22Rv1 (cell line): ENCODE results near the gene ADGRE2.

Source experiments
- H3K27ac ChIP-seq: fragments of 450-650 bp; 2 replicates; pipeline ENCODE4 v1.5.1; 2017
- ZFX ChIP-seq: fragments of 450-650 bp; IDR thresholded peaks from 2 replicates; pipeline ENCODE4 v1.6.1; 2017; ENCODE audit warnings: antibody characterized with exemption, borderline replicate concordance
- TF ChIP-seq, protein P1 (sequence below): fragments of 450-650 bp; IDR thresholded peaks from 2 replicates; pipeline ENCODE4 v1.5.1; 2017; ENCODE audit warnings: mild to moderate bottlenecking

Gene ADGRE2

DNA sequence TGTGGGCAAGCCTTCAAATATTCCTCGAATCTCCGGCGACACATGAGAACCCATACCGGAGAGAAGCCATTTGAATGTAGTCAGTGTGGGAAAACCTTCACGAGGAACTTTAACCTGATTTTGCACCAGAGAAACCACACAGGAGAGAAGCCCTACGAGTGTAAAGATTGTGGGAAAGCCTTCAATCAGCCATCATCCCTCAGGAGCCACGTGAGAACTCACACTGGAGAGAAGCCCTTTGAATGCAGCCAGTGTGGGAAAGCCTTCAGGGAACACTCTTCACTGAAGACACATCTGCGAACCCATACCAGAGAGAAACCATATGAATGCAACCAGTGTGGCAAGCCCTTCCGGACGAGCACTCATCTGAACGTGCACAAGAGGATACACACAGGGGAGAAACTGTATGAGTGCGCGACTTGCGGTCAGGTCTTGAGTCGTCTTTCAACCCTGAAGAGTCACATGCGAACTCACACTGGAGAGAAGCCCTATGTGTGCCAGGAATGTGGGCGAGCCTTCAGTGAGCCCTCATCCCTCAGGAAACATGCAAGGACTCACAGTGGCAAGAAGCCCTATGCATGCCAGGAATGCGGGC lies 59.7 kb downstream of the ADGRE2 start:
- TF ChIP-seq, protein P1, sequence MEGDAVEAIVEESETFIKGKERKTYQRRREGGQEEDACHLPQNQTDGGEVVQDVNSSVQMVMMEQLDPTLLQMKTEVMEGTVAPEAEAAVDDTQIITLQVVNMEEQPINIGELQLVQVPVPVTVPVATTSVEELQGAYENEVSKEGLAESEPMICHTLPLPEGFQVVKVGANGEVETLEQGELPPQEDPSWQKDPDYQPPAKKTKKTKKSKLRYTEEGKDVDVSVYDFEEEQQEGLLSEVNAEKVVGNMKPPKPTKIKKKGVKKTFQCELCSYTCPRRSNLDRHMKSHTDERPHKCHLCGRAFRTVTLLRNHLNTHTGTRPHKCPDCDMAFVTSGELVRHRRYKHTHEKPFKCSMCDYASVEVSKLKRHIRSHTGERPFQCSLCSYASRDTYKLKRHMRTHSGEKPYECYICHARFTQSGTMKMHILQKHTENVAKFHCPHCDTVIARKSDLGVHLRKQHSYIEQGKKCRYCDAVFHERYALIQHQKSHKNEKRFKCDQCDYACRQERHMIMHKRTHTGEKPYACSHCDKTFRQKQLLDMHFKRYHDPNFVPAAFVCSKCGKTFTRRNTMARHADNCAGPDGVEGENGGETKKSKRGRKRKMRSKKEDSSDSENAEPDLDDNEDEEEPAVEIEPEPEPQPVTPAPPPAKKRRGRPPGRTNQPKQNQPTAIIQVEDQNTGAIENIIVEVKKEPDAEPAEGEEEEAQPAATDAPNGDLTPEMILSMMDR, result no peak
- TF ChIP-seq ZFX, result no peak

DNA sequence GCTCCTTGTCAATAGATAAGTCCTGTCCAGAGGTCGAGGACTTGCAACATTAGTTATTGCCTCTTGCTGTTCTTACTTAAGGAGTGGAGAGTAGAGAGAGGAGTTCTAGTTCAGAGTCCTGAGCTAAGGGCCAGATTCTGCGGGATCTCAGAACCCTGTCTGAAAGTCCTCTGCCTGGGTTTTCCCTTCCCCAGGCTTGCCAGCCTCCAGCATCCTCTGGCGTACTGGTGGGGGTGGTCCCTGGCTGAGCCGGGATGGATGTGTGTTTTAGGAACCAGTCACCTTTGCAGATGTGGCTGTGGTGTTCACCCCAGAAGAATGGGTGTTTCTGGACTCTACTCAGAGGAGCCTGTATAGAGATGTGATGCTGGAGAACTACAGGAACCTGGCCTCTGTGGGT lies 62.5 kb downstream of the ADGRE2 start:
- TF ChIP-seq, protein P1, result no peak
- no peak for TF ChIP-seq ZFX
- H3K27ac ChIP-seq, result no peak overlapping the region

More for the DNA sequence above, 59.7 kb downstream of the ADGRE2 start:
- H3K27ac ChIP-seq, result no peak overlapping the region

DNA sequence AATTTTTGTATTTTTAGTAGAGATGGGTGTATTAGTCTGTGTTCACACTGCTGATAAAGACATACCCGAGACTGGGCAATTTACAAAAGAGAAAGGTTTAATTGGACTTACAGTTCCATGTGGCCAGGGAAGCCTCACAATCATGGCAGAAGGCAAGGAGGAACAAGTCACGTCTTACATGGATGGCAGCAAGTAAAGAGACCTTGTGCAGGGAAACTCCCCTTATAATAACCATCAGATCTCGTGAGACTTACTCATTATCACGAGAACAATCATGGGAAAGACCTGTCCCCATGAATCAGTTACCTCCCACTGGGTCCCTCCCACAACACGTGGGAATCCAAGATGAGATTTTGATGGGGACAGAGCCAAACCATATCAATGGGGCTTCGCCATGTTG lies 73.9 kb downstream of the ADGRE2 start:
- TF ChIP-seq, protein P1, result no peak
- no peak for TF ChIP-seq ZFX
- no peak overlapping the region for H3K27ac ChIP-seq

DNA sequence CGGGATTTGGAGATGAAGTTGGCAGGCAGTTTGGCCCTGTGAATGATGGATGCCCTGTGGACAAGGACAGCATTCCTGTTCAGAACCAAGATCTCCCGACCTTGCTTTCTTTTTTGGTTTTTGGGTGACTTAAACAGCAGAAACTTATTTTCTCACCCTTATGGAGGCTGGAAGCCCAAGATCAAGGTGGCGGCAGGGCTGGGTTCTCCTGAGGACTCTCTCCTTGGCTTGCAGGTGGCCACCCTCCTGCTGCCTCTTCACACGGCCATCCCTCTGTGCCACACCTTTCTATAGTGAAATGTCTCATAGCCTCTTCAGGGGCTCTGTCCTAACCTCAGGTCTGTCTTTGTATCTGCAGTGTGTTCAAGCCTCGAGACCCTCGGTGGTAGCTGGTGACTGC lies 74.5 kb downstream of the ADGRE2 start:
- no peak overlapping the region for H3K27ac ChIP-seq
- no peak for TF ChIP-seq ZFX
- TF ChIP-seq, protein P1, result no peak

DNA sequence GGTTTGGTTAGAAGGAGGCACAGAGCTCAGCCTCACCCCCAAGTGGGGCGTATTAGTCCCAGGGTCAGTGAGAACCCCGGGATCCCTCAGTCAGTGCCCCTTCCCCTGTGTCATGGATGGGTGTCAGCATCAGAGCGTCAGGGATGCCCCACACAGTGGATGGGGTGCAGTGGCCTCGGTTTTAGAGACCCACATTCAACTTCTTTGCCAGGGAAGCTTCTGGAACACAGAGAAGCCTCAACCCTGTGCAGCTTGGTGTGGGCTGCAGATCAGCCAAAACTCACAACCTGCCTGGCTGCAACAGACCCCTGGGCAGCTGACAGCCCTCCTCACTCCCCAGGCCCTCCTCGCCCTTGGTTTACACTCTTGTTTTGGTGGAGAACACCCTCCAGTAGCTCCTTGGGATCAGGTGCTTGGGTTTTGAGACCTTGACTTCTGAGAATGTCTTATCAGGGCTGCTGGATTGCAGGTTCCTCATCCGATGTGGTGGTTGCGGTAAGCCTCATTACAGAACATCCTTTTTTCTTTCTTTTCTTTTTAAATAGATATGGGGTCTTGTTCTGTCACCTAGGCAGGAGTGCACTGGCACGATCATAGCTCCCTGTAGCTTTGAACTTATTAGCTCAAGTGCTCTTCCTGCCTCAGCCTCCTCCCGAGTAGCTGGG lies 77.5 kb downstream of the ADGRE2 start:
- no peak overlapping the region for H3K27ac ChIP-seq
- TF ChIP-seq, protein P1, result no peak

DNA sequence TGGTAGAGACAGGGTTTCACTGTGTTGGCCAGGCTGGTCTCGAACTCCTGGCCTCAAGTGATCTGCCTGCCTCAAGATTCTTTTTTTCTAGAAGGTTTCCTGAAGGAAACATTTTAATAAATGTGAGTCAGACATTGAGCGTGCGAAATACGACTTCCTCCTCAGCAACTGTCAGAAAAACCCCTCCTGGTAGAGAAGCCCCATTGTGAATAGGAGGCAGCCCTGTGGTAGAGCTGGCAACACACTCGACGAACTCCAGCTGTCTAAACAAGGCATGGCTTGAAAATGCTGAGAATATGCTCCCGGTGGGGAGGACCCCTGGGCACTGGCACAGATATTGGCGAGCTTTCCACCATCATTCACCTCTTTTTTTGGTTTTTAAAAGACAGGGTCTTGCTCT lies 78.7 kb downstream of the ADGRE2 start:
- TF ChIP-seq, protein P1, result no peak
- no peak for TF ChIP-seq ZFX

DNA sequence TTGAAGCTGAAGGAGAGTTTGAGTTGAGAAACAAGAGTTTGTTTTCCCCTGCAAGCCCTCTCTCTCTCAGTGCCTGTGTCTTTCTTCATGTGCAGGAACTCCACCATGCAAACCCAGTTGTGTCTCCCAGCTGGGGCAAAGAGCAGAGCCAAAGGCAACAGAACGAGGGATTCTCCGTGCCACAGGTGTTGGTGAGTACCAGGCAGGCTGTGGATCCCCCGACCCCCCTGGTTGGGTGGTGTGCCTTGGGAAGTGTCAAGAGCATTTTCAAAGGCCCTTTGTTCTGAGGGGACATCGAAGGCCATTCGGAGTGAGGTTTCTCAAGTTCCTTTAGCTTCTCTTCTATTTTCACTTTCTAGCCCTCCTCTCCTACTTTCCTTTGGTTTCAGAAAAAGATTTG lies 82.9 kb downstream of the ADGRE2 start:
- no peak for TF ChIP-seq ZFX
- no peak overlapping the region for H3K27ac ChIP-seq

More for the DNA sequence above, 78.7 kb downstream of the ADGRE2 start:
- no peak overlapping the region for H3K27ac ChIP-seq
